Transverse colon (tissue), 4 donors: Measurements from ENCODE around the gene GABRG3. TPM values are rescaled to one million over a fixed set of nuclear protein-coding genes. Genes with fewer than 3 reads are reported as not detected.

Experiments
- DNase-seq: peaks from one replicate; pipeline ENCODE4 v3.0.0-alpha.2; 2019
- H3K27ac ChIP-seq, 4 donors: fragments of 200-600 bp; sonication (generic); 2 replicates each; pipeline ENCODE4 v1.5.1; 2016 to 2018; ENCODE audit warnings: inconsistent platforms in 4 of 4
- H3K27me3 ChIP-seq: fragments of 200-600 bp; sonication (generic); 2 replicates; pipeline ENCODE4 v1.5.1; 2017; ENCODE audit warnings: inconsistent platforms
- H3K36me3 ChIP-seq, 4 donors: fragments of 200-600 bp; sonication (generic); 2 replicates each; pipeline ENCODE4 v1.5.1; 2017 to 2019; ENCODE audit warnings: inconsistent platforms in 4 of 4
- H3K4me1 ChIP-seq, 4 donors: fragments of 200-600 bp; sonication (generic); 2 replicates each; pipeline ENCODE4 v1.5.1; 2017 to 2020; ENCODE audit warnings: inconsistent platforms in 4 of 4
- H3K4me3 ChIP-seq, 4 donors: fragments of 200-600 bp; sonication (generic); 1 replicate in 1 of 4; 2 replicates in 3 of 4; pipeline versions ENCODE4 v1.5.1 to v1.6.1; 2017 to 2019; ENCODE audit warnings: inconsistent platforms in 4 of 4
- H3K9me3 ChIP-seq, 2 donors: fragments of 200-600 bp; sonication (generic); 2 replicates each; pipeline ENCODE4 v1.5.1; 2017 to 2019; ENCODE audit warnings: inconsistent platforms in 2 of 2
- EP300 ChIP-seq: sonication (generic); formaldehyde crosslinking; IDR thresholded peaks from one replicate; pipeline ENCODE4 v1.6.1; 2017; ENCODE audit warnings: antibody characterized with exemption, low read depth
- POLR2A ChIP-seq: fragments of 450-650 bp; IDR thresholded peaks from one replicate; pipeline ENCODE4 v1.6.1; 2016; ENCODE audit warnings: antibody characterized with exemption, mild to moderate bottlenecking, moderate library complexity
- POLR2AphosphoS5 ChIP-seq, 3 donors: sonication (generic); formaldehyde crosslinking; IDR thresholded peaks; one replicate each; pipeline ENCODE4 v1.6.1; 2016; ENCODE audit warnings: antibody characterized with exemption in 3 of 3
- WGBS, 2 donors: methylation state at CpG; one replicate each; pipeline ENCODE4 v1.1.5; 2018; ENCODE audit warnings: low coverage in 1 of 2; 5-methylcytosine and 5-hydroxymethylcytosine counted together
- in situ Hi-C, 4 donors: fragments of 200-750 bp; cut with MboI; loops; one replicate each; pipeline versions ENCODE4 v1.15.0 to v1.15.1; 2017; ENCODE audit warnings: low sequenced_read_pairs in 3 of 4, low pct_ligation_motif_present in 1 of 4, low pct_unique_long_range_greater_than_20kb in 1 of 4
- intact Hi-C: fragments of 100-400 bp; cut with DNase I; formaldehyde crosslinking; loops from one replicate; pipeline ENCODE4 v1.15.1; 2023; ENCODE audit warnings: low total_unique reads
- total RNA-seq, 4 donors: library from RNA; depleted of rRNA; stranded (reverse); fragments of >200 nt; gene quantifications; one replicate each; pipeline ENCODE4 v1.1.0, GENCODE V29; 2016
- TF ChIP-seq, protein P1 (sequence below), 5 experiments: fragments of 200-600 bp in 3 of 5; fragments of 450-650 bp in 2 of 5; sonication (generic) in 3 of 5; IDR thresholded peaks; 1 replicate in 2 of 5; 2 replicates in 3 of 5; pipeline ENCODE4 v1.5.1; 2016 to 2017; ENCODE audit warnings: antibody characterized with exemption in 5 of 5, inconsistent platforms in 3 of 5, mild to moderate bottlenecking in 2 of 5, moderate library complexity in 1 of 5

GABRG3 gene
- total RNA-seq, 4 donors from 2014 or later: not detected

DNA sequence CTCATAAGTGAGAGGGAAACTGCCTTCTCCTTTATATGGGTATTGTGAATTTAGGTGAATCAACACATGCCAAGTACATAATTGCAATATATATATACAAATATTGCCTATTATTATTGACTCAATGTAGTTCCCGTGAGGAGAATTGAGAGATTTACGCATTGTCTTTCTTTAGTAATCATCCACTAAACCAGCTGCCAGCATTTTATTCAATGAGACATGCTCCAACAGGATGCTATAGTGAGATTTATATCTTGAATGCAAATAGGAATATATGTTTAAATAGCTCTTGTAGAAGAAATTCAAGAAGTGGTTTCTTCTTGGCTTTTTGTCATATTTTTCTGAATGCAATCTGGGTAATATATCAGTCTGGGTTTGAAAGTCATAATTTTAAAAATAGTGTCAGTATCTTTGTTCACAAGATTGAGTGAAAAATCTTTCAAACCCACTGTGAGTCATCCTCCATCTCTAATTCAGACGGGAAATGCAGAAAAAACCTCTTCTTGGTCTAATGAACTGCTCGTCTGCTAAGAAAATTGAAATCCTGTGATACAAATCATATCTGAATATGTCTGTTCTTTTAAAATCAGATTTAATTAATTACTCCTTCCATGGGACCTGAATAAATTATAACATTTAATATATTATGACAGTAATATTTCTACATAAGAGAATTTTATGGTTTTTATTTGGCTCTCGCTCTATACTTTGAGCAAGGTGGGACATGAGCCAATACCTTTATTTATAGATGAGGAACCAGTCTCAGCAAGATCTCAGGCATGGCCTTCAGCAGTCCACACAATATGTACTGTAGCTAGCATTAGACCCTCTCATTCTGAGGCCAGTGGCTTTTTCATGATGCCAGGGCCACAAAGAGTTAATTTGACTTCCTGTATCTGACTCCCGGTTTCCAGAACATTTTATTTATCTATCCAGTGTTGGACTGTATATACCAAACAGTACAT is 516.0 kb downstream of the GABRG3 start:
- H3K4me1 ChIP-seq: no peaks in the 10 kb centered on the region
- no peak for DNase-seq
- TF ChIP-seq, protein P1, sequence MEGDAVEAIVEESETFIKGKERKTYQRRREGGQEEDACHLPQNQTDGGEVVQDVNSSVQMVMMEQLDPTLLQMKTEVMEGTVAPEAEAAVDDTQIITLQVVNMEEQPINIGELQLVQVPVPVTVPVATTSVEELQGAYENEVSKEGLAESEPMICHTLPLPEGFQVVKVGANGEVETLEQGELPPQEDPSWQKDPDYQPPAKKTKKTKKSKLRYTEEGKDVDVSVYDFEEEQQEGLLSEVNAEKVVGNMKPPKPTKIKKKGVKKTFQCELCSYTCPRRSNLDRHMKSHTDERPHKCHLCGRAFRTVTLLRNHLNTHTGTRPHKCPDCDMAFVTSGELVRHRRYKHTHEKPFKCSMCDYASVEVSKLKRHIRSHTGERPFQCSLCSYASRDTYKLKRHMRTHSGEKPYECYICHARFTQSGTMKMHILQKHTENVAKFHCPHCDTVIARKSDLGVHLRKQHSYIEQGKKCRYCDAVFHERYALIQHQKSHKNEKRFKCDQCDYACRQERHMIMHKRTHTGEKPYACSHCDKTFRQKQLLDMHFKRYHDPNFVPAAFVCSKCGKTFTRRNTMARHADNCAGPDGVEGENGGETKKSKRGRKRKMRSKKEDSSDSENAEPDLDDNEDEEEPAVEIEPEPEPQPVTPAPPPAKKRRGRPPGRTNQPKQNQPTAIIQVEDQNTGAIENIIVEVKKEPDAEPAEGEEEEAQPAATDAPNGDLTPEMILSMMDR (IDR thresholded peaks at IDR 0.05): no peak
- TF ChIP-seq POLR2A: no peak
- no peak for TF ChIP-seq POLR2AphosphoS5 (IDR thresholded peaks at IDR 0.05)
- no peak for TF ChIP-seq EP300
- in situ Hi-C loops: no loop called here
- intact Hi-C loops: no loop called here
- H3K4me3 ChIP-seq: no peak overlapping the region
- peaks cover 0 to 5% of the 10 kb centered on the region in 2 donors for H3K9me3 ChIP-seq
- 44 to 57% methylated on average over 6 of the region's 6 CpGs for WGBS, 2 donors
- no peaks in the 10 kb centered on the region for H3K36me3 ChIP-seq
- H3K27me3 ChIP-seq: no peaks in the 10 kb centered on the region
- no peak overlapping the region for H3K27ac ChIP-seq

DNA sequence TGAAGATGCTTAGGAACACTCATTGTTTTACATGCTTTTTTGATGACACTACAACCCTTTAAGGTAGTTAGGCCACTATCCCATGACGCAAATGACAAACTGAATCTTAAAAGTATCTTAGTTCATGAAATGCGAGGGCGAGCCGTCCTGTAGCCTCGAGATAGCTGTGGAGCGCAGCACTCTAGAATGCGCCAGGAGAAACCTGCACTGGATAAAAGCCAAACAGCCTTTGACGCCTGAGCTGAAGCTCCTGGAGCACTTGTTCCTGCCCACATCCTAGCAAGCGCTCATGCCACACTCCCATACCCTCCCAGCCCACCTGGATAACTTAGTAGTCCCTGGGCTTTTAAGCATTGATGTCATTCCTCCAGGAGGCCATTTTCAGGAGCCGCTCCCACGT is 516.9 kb downstream of the GABRG3 start:
- TF ChIP-seq EP300: no peak
- TF ChIP-seq POLR2AphosphoS5 (IDR thresholded peaks at IDR 0.05): no peak
- TF ChIP-seq, protein P1 (IDR thresholded peaks at IDR 0.05): no peak
- TF ChIP-seq POLR2A: no peak
- Histone ChIP-seq H3K27ac (no peak overlapping the region), H3K9me3 (peaks cover 0 to 5% of the 10 kb centered on the region in 2 donors), H3K4me3 (no peak overlapping the region), H3K36me3 (no peaks in the 10 kb centered on the region), H3K4me1 (no peaks in the 10 kb centered on the region), H3K27me3 (no peaks in the 10 kb centered on the region)
- intact Hi-C loops (no loop called here), in situ Hi-C loops (no loop called here)
- WGBS, 2 donors: 70 to 75% methylated on average over 1 to 11 of the region's 11 CpGs
- DNase-seq: no peak

DNA sequence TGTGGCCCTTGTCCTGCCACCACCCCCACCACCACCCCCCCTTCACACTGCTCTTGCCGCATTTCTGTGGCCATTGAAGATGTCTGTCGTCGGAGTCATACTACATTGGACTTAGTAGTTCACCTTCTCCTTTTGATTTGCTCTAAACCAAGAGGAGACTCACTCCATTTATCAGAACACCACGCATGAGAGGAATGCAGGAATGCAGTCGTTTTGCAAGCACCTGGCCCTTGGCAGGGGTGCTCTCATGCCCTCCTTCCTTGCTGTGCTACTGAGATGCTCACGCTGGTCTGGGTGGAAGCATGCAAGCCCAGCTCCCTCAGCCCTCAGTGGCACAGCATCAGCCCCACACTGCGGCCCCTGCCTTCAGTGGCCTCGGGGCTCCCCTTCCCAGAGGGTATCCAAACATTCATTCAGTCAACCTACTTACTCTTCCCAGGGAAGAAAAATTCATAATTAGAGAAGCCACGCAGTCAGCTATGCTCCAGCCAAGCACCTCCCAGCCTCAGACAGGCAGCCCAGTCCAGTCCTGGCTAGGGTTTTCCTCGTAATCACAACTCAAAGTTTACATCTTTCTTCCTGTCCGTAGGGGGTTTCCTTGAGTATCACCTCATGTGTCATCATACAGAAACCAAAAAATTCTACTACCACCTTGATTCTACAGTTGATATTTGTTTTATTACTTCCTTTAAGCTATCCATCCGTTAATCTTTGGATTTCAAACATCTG is 520.0 kb downstream of the GABRG3 start:
- Histone ChIP-seq H3K27me3 (no peaks in the 10 kb centered on the region), H3K27ac (no peak overlapping the region), H3K9me3 (no peaks in the 10 kb centered on the region), H3K4me1 (no peaks in the 10 kb centered on the region), H3K36me3 (no peaks in the 10 kb centered on the region), H3K4me3 (no peak overlapping the region)
- WGBS, 2 donors: 77 to 86% methylated on average over 7 to 12 of the region's 12 CpGs
- intact Hi-C loops (no loop called here), in situ Hi-C loops (no loop called here)
- no peak for DNase-seq
- TF ChIP-seq, protein P1 (IDR thresholded peaks at IDR 0.05): no peak
